Panc1 (cell line): ENCODE results near the gene IFIT3. TPM values are rescaled to one million over a fixed set of nuclear protein-coding genes. Genes with fewer than 3 reads are reported as not detected.
A peak's percentile ranks its signal among the peaks of the same experiment; 100 is the strongest.

Experiments used
- ATAC-seq: fragments of 200-7000 bp; cut with Tn5 transposase; 2 replicates; pipeline ENCODE4 v1.9.1; 2020; ENCODE audit warnings: mild to moderate bottlenecking, moderate library complexity
- BruUV-seq: library from RNA; stranded (reverse); fragments of 400-500 nt; replicated peaks from 2 replicates; lab custom pipeline; 2021; lab: Mats Ljungman, UMichigan
- CTCF ChIA-PET: fragments of 300-600 bp; sonication (Branson Sonifier 250); formaldehyde crosslinking; loops from one replicate; lab custom pipeline; 2022; ENCODE audit warnings: antibody characterized with exemption; lab: Charles Lee
- POLR2A ChIA-PET: fragments of 300-600 bp; sonication (Branson Sonifier 250); formaldehyde crosslinking; loops from one replicate; lab custom pipeline; 2022; ENCODE audit warnings: antibody characterized with exemption; lab: Charles Lee
- DNase-seq: peaks from one replicate; pipeline ENCODE4 v3.0.0-alpha.2; 2010; ENCODE audit warnings: low read depth, low spot score
- H3K27ac ChIP-seq: 2 replicates; pipeline ENCODE4 v1.5.1; 2011; ENCODE audit warnings: mild to moderate bottlenecking, low read length, inconsistent platforms
- H3K27me3 ChIP-seq: fragments of 200-500 bp; sonication (Bioruptor generic); 2 replicates; pipeline ENCODE4 v1.6.0; 2014; ENCODE audit warnings: low read length, inconsistent platforms; ENCODE audit not compliant: control insufficient read depth, insufficient read depth
- H3K36me3 ChIP-seq: fragments of 200-500 bp; sonication (Bioruptor generic); 2 replicates; pipeline ENCODE4 v1.5.1; 2014; ENCODE audit warnings: inconsistent platforms, mild to moderate bottlenecking, low read length, moderate library complexity; ENCODE audit not compliant: control insufficient read depth, insufficient read depth
- H3K4me1 ChIP-seq: 2 replicates; pipeline ENCODE4 v1.5.1; 2011; ENCODE audit warnings: inconsistent platforms, mild to moderate bottlenecking, low read length, moderate library complexity; ENCODE audit not compliant: control insufficient read depth, insufficient read depth
- H3K4me3 ChIP-seq, 2 experiments: 2 replicates each; pipeline ENCODE4 v1.5.1; 2011 to 2012; ENCODE audit warnings: low read depth in 2 of 2, low read length in 2 of 2, mild to moderate bottlenecking in 2 of 2, inconsistent platforms in 1 of 2, moderate library complexity in 1 of 2
- H3K9me3 ChIP-seq: fragments of 200-500 bp; sonication (Bioruptor generic); 2 replicates; pipeline ENCODE4 v1.5.1; 2014; ENCODE audit warnings: low read depth, mild to moderate bottlenecking, inconsistent platforms, low read length, moderate library complexity; ENCODE audit not compliant: control insufficient read depth, insufficient read depth
- POLR2AphosphoS5 ChIP-seq: IDR thresholded peaks from 2 replicates; pipeline ENCODE4 v1.6.1; 2012; ENCODE audit warnings: mild to moderate bottlenecking, low read depth, low read length, moderate library complexity
- REST ChIP-seq, 2 experiments: IDR thresholded peaks; 2 replicates each; pipeline ENCODE4 v1.6.1; 2011 to 2012; ENCODE audit warnings: low read depth in 2 of 2, control low read depth in 1 of 2, low read length in 1 of 2, mild to moderate bottlenecking in 1 of 2, moderate library complexity in 1 of 2; ENCODE audit not compliant: insufficient read depth in 1 of 2
- SIN3A ChIP-seq: IDR thresholded peaks from 2 replicates; pipeline ENCODE4 v1.6.1; 2012; ENCODE audit warnings: low read depth, mild to moderate bottlenecking, low read length, moderate library complexity, borderline replicate concordance; ENCODE audit not compliant: insufficient read depth
- TCF7L2 ChIP-seq: IDR thresholded peaks from 2 replicates; pipeline ENCODE4 v1.6.1; 2011; ENCODE audit warnings: mild to moderate bottlenecking, low read depth, low read length, inconsistent platforms
- in situ Hi-C: cut with HindIII; loops from 2 replicates; pipeline ENCODE4 v1.10.0; 2016; ENCODE audit warnings: low sequenced_read_pairs, low pct_unique_long_range_greater_than_20kb
- intact Hi-C: fragments of 100-400 bp; cut with micrococcal nuclease; formaldehyde crosslinking; loops from one replicate; pipeline ENCODE4 v1.10.0; 2022; ENCODE audit not compliant: unreplicated experiment
- total RNA-seq: library from RNA; stranded (reverse); gene quantifications from one replicate; pipeline ENCODE4 v1.2.1, GENCODE V29; 2021; ENCODE audit not compliant: unreplicated experiment
- TF ChIP-seq, protein P1 (sequence below): fragments of 450-650 bp; IDR thresholded peaks from 2 replicates; pipeline ENCODE4 v1.5.1; 2017; ENCODE audit warnings: mild to moderate bottlenecking

IFIT3 gene
- total RNA-seq, 1 experiment from 2014 or later, result 29.8 TPM

GRCh38 chr10:89305766-89306433, 21.9 kb upstream of the IFIT3 start:
- ChIA-PET POLR2A (no interaction called here), CTCF (no interaction called here)
- peaks cover 24% of the 10 kb centered on the region for H3K4me1 ChIP-seq
- no peaks in the 10 kb centered on the region for H3K27me3 ChIP-seq
- in situ Hi-C loops, result no loop called here
- H3K9me3 ChIP-seq, result no peaks in the 10 kb centered on the region
- H3K36me3 ChIP-seq, result no peaks in the 10 kb centered on the region
- no peak for ATAC-seq
- H3K4me3 ChIP-seq, result no peak overlapping the region
- BruUV-seq, result no TSS peak
- peak overlapping the region; percentile 49; the same call in 1 of the 2 replicates for H3K27ac ChIP-seq
- intact Hi-C loops, result no loop called here
- TF ChIP-seq, protein P1, sequence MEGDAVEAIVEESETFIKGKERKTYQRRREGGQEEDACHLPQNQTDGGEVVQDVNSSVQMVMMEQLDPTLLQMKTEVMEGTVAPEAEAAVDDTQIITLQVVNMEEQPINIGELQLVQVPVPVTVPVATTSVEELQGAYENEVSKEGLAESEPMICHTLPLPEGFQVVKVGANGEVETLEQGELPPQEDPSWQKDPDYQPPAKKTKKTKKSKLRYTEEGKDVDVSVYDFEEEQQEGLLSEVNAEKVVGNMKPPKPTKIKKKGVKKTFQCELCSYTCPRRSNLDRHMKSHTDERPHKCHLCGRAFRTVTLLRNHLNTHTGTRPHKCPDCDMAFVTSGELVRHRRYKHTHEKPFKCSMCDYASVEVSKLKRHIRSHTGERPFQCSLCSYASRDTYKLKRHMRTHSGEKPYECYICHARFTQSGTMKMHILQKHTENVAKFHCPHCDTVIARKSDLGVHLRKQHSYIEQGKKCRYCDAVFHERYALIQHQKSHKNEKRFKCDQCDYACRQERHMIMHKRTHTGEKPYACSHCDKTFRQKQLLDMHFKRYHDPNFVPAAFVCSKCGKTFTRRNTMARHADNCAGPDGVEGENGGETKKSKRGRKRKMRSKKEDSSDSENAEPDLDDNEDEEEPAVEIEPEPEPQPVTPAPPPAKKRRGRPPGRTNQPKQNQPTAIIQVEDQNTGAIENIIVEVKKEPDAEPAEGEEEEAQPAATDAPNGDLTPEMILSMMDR, result no peak
- no peak for TF ChIP-seq TCF7L2
- TF ChIP-seq SIN3A, result no peak
- TF ChIP-seq REST (IDR thresholded peaks at IDR 0.05; ENCODE audit: insufficient read depth in 1 of 2, low read depth in 2 of 2, low read length in 1 of 2), result no peak
- TF ChIP-seq POLR2AphosphoS5, result no peak
- DNase-seq, result no peak

GRCh38 chr10:89306434-89307268, 21.1 kb upstream of the IFIT3 start:
- H3K27me3 ChIP-seq, result no peaks in the 10 kb centered on the region
- in situ Hi-C loops, result no loop called here
- TF ChIP-seq, protein P1, result no peak
- TF ChIP-seq SIN3A, result no peak
- H3K4me3 ChIP-seq, result no peak overlapping the region
- DNase-seq (no peak), ATAC-seq (no peak)
- BruUV-seq, result no TSS peak
- H3K27ac ChIP-seq, result peak overlapping the region; percentile 49; the same call in 1 of the 2 replicates
- H3K36me3 ChIP-seq, result no peaks in the 10 kb centered on the region
- H3K4me1 ChIP-seq, result peaks cover 24% of the 10 kb centered on the region
- H3K9me3 ChIP-seq, result no peaks in the 10 kb centered on the region
- CTCF ChIA-PET, result no interaction called here
- intact Hi-C loops, result no loop called here
- POLR2A ChIA-PET, result no interaction called here
